ENCODE measurements around the gene PLTP.
A peak's percentile ranks its signal among the peaks of the same experiment; 100 is the strongest.
"Not testable (repeated sequence)": the region's sequence is repeated elsewhere in the genome, so short reads cannot be mapped to it uniquely, and the experiment has no call there.

The PLTP gene

GRCh38 chr20:45944965-45945677 lies 33.2 kb upstream of the PLTP start:
- DNase-seq (ENCODE audit: low read depth in 2 of 2): no peak

GRCh38 chr20:45944151-45944964 lies 32.4 kb upstream of the PLTP start:
- DNase-seq (ENCODE audit: low read depth in 2 of 2): no peak

GRCh38 chr20:45943613-45944012 lies 31.7 kb upstream of the PLTP start:
- DNase-seq (ENCODE audit: low read depth in 2 of 2): no peak

GRCh38 chr20:45940469-45940868 lies 28.5 kb upstream of the PLTP start:
- DNase-seq (ENCODE audit: low read depth in 2 of 2): no peak

- DNase-seq (ENCODE audit: low read depth in 2 of 2): no peak
Observed at GRCh38 chr20:45940053-45940452, 28.1 kb upstream of the PLTP start.

GRCh38 chr20:45938727-45939438 lies 26.9 kb upstream of the PLTP start:
- DNase-seq (ENCODE audit: low read depth in 2 of 2): no peak

GRCh38 chr20:45937765-45938164 lies 25.8 kb upstream of the PLTP start:
- no peak for DNase-seq (ENCODE audit: low read depth in 2 of 2)

- no peak for DNase-seq (ENCODE audit: low read depth in 2 of 2)
Observed at GRCh38 chr20:45935416-45936046, 23.6 kb upstream of the PLTP start.

GRCh38 chr20:45934586-45935415 lies 22.8 kb upstream of the PLTP start, which contains the start of gene PCIF1:
TSS of gene PCIF1 (plus strand) at chr20:45934683. CDS start at chr20:45939000, 4,317 bp downstream.
- DNase-seq (ENCODE audit: low read depth in 2 of 2): peak; percentile 98

GRCh38 chr20:45934046-45934585 lies 22.2 kb upstream of the PLTP start:
- DNase-seq (ENCODE audit: low read depth in 2 of 2): no peak

GRCh38 chr20:45933266-45934045 lies 21.5 kb upstream of the PLTP start:
- DNase-seq (ENCODE audit: low read depth in 2 of 2): peak; percentile 21 to 25

GRCh38 chr20:45931680-45932079 lies 19.7 kb upstream of the PLTP start:
- DNase-seq (ENCODE audit: low read depth in 2 of 2): not testable (repeated sequence)

- DNase-seq (ENCODE audit: low read depth in 2 of 2): no peak
Observed at GRCh38 chr20:45927071-45927878, 15.3 kb upstream of the PLTP start.

- DNase-seq (ENCODE audit: low read depth in 2 of 2): no peak
Observed at GRCh38 chr20:45926731-45927070, 14.7 kb upstream of the PLTP start.

GRCh38 chr20:45925821-45926506 lies 14.0 kb upstream of the PLTP start:
- no peak for DNase-seq (ENCODE audit: low read depth in 2 of 2)

GRCh38 chr20:45924391-45925261 lies 12.7 kb upstream of the PLTP start:
- DNase-seq (ENCODE audit: low read depth in 2 of 2): no peak

GRCh38 chr20:45921337-45922189 lies 9.6 kb upstream of the PLTP start:
- no peak for DNase-seq (ENCODE audit: low read depth in 2 of 2)
